Astrocyte of the hippocampus (primary cell): ENCODE results near the gene ERG.

ENCODE experiments used
- DNase-seq: peaks from one replicate; pipeline ENCODE4 v3.0.0; 2011; ENCODE audit warnings: low read depth, low spot score

ERG gene

GRCh38 chr21:38434913-38435533 lies 63.3 kb downstream of the ERG start:
- peak; percentile 79 for DNase-seq

GRCh38 chr21:38433471-38433870 lies 64.8 kb downstream of the ERG start:
- peak; percentile 17 for DNase-seq

- DNase-seq: no peak
These were observed 67.8 kb downstream of the ERG start for GRCh38 chr21:38430401-38430984.

GRCh38 chr21:38429011-38429410 lies 69.3 kb downstream of the ERG start:
- no peak for DNase-seq

- DNase-seq: no peak
These were observed 70.1 kb downstream of the ERG start for GRCh38 chr21:38428211-38428610.

- no peak for DNase-seq
These were observed 73.8 kb downstream of the ERG start for GRCh38 chr21:38424305-38425019.

GRCh38 chr21:38422082-38422481 lies 76.2 kb downstream of the ERG start:
- no peak for DNase-seq

- no peak for DNase-seq
These were observed 78.1 kb downstream of the ERG start for GRCh38 chr21:38420140-38420539.

GRCh38 chr21:38417726-38418125 lies 80.6 kb downstream of the ERG start:
- no peak for DNase-seq

GRCh38 chr21:38416791-38417190 lies 81.5 kb downstream of the ERG start:
- DNase-seq: no peak

- DNase-seq: no peak
These were observed 84.2 kb downstream of the ERG start for GRCh38 chr21:38413958-38414548.

GRCh38 chr21:38410466-38410865 lies 87.8 kb downstream of the ERG start:
- DNase-seq: no peak

GRCh38 chr21:38409907-38410306 lies 88.4 kb downstream of the ERG start:
- DNase-seq: no peak

- DNase-seq: no peak
These were observed 94.1 kb downstream of the ERG start for GRCh38 chr21:38404177-38404576.

GRCh38 chr21:38402795-38403194 lies 95.5 kb downstream of the ERG start:
- no peak for DNase-seq

- DNase-seq: no peak
These were observed 96.0 kb downstream of the ERG start for GRCh38 chr21:38402291-38402690.

- no peak for DNase-seq
These were observed 96.9 kb downstream of the ERG start for GRCh38 chr21:38401191-38401926.

GRCh38 chr21:38400195-38400919 lies 97.9 kb downstream of the ERG start:
- DNase-seq: no peak

- DNase-seq: no peak
These were observed 99.2 kb downstream of the ERG start for GRCh38 chr21:38399103-38399502.

GRCh38 chr21:38396325-38396724 lies 102.0 kb downstream of the ERG start:
- no peak for DNase-seq

- DNase-seq: no peak
These were observed 102.7 kb downstream of the ERG start for GRCh38 chr21:38395581-38395980.
